ENCODE data around the gene PALD1. TPM values are rescaled to one million over a fixed set of nuclear protein-coding genes. Genes with fewer than 3 reads are reported as not detected.

PALD1 gene
- polyA plus RNA-seq, 3 donors: 0.04 to 0.11 TPM; not detected in 1

GRCh38 chr10:70481105-70481504 lies 2.5 kb downstream of the PALD1 start:
- peaks cover 25 to 47% (median 32%) of the 10 kb centered on the region in 3 donors for H3K27me3 Mint-ChIP-seq (ENCODE audit: low read depth in 3 of 3)
- H3K27ac Mint-ChIP-seq: no peak overlapping the region
- DNase-seq: no peak

DNA sequence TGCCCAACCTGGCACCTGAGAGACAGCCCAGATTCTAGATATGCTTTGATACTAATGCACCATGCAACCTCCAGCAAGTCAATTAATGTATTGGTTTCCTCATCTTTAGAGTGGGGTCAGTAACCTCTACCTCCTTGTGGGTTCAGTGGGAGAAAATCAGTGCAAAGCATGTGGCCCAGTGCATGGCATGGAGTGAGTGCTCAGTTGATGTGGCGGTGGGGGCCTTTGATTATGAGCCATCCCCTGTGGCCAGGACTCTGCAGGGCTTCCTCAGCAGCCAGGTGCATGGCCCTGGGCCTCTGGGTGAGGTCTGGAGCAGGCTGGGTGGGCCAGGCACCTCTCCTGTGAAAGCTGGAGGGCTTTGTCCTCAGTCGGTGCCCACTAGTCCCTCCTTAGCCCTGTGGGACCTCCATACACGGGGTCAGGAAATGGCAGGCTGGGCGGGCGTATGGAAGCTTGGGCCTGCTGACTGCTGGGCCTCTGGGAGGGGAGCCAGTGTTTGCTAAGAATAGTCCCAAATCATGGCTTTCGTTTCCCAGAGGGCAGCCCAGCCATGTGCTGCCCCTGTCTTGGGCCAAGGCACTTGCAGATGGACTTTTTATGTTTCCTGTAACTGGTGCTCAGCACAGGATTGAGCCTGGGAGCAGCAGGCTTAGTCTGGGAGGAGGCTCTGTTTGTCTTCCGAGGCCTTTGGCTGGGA lies 3.4 kb downstream of the PALD1 start:
- 77% methylated on average over 6 of the region's 7 CpGs for WGBS (ENCODE audit: insufficient coverage)
- H3K79me2 ChIP-seq (ENCODE audit: insufficient read depth, low read length): no peaks in the 10 kb centered on the region
- Mint-ChIP-seq H3K4me1 (peaks cover 24% of the 10 kb centered on the region), H3K27me3 (ENCODE audit: low read depth in 3 of 3) (peaks cover 25 to 38% (median 28%) of the 10 kb centered on the region in 3 donors), H3K36me3 (no peaks in the 10 kb centered on the region), H3K4me3 (no peak overlapping the region), H3K27ac (no peak overlapping the region), H3K9me3 (peaks cover 0 to 6% (median 0%) of the 10 kb centered on the region in 7 donors)
- no peaks in the 10 kb centered on the region for H4K20me1 ChIP-seq (ENCODE audit: insufficient read depth, low read length)
- DNase-seq: no peak
- no peaks in the 10 kb centered on the region for H3K36me3 ChIP-seq (replicated peaks in 1 of 2; ENCODE audit: control insufficient read depth in 1 of 2, insufficient read depth in 2 of 2, low read length in 2 of 2)
- TF ChIP-seq CTCF (IDR thresholded peaks at IDR 0.05): no peak
- no peak overlapping the region for H3K9ac ChIP-seq (ENCODE audit: insufficient read depth, low read length, poor library complexity, severe bottlenecking)
- no peak overlapping the region for H2AFZ ChIP-seq (ENCODE audit: insufficient read depth, low read depth, low read length, poor library complexity, severe bottlenecking)
- intact Hi-C loops (cut with micrococcal nuclease): no loop called here
- no peak overlapping the region for H3K4me2 ChIP-seq (replicated peaks; ENCODE audit: extremely low read depth, low read length, poor library complexity, severe bottlenecking)
- no peaks in the 10 kb centered on the region for H3K9me3 ChIP-seq (replicated peaks in 1 of 2; ENCODE audit: control insufficient read depth in 1 of 2, insufficient read depth in 1 of 2, low read length in 2 of 2)
- H3K27me3 ChIP-seq (ENCODE audit: control insufficient read depth in 2 of 2, insufficient read depth in 2 of 2, low read length in 2 of 2): peaks cover 19 to 32% of the 10 kb centered on the region in 2 donors
- H3K27ac ChIP-seq (ENCODE audit: low read depth in 1 of 2, low read length in 2 of 2): no peak overlapping the region
- H3K4me1 ChIP-seq (ENCODE audit: control insufficient read depth in 1 of 2, insufficient read depth in 2 of 2, low read length in 2 of 2): peaks cover 11 to 30% of the 10 kb centered on the region in 2 donors
- H3K4me3 ChIP-seq (replicated peaks in 1 of 3; ENCODE audit: low read depth in 2 of 3, low read length in 3 of 3): no peak overlapping the region

More at GRCh38 chr10:70481105-70481504, 2.5 kb downstream of the PALD1 start:
- intact Hi-C loops (cut with micrococcal nuclease): no loop called here
- Mint-ChIP-seq H3K4me3 (peak overlapping the region in 1 of 2 donors; percentile 5), H3K36me3 (no peaks in the 10 kb centered on the region), H3K4me1 (peaks cover 24% of the 10 kb centered on the region), H3K9me3 (peaks cover 0 to 6% (median 0%) of the 10 kb centered on the region in 7 donors)
- 96% methylated on average over 9 of the region's 9 CpGs for WGBS (ENCODE audit: insufficient coverage)
- no peak overlapping the region for H3K4me2 ChIP-seq (replicated peaks; ENCODE audit: extremely low read depth, low read length, poor library complexity, severe bottlenecking)
- H3K4me1 ChIP-seq (ENCODE audit: control insufficient read depth in 1 of 2, insufficient read depth in 2 of 2, low read length in 2 of 2): peaks cover 11 to 30% of the 10 kb centered on the region in 2 donors
- H3K9ac ChIP-seq (ENCODE audit: insufficient read depth, low read length, poor library complexity, severe bottlenecking): no peak overlapping the region
- H3K4me3 ChIP-seq (replicated peaks in 1 of 3; ENCODE audit: low read depth in 2 of 3, low read length in 3 of 3): no peak overlapping the region
- H3K9me3 ChIP-seq (replicated peaks in 1 of 2; ENCODE audit: control insufficient read depth in 1 of 2, insufficient read depth in 1 of 2, low read length in 2 of 2): no peaks in the 10 kb centered on the region
- no peak for TF ChIP-seq CTCF (IDR thresholded peaks at IDR 0.05)
- no peak overlapping the region for H2AFZ ChIP-seq (ENCODE audit: insufficient read depth, low read depth, low read length, poor library complexity, severe bottlenecking)
- no peaks in the 10 kb centered on the region for H3K79me2 ChIP-seq (ENCODE audit: insufficient read depth, low read length)
- no peaks in the 10 kb centered on the region for H4K20me1 ChIP-seq (ENCODE audit: insufficient read depth, low read length)
- no peaks in the 10 kb centered on the region for H3K36me3 ChIP-seq (replicated peaks in 1 of 2; ENCODE audit: control insufficient read depth in 1 of 2, insufficient read depth in 2 of 2, low read length in 2 of 2)
- peaks cover 19 to 39% of the 10 kb centered on the region in 2 donors for H3K27me3 ChIP-seq (ENCODE audit: control insufficient read depth in 2 of 2, insufficient read depth in 2 of 2, low read length in 2 of 2)
- no peak overlapping the region for H3K27ac ChIP-seq (ENCODE audit: low read depth in 1 of 2, low read length in 2 of 2)
